ENCODE data around the gene OPA1.

DNA sequence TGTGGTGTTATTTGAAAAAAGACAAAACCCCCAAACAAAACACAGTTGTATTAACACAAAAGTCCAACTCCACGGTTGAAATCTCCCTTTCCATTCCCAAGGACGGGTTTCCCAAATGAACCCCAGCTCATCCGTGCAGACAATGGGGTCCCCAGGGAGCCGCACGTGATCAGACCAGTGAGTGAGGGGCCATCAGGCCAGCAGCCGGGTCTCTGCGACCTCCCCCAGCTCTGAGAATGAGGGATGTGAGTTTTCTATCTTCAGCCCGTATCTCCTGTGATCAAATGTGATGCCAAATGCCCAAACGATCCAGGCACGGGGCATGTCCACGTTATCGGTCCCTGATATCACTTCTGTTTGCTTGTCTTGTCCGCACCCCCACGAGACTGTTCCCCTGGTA lies 138.0 kb downstream of the OPA1 start:
- TF ChIP-seq, protein P1, sequence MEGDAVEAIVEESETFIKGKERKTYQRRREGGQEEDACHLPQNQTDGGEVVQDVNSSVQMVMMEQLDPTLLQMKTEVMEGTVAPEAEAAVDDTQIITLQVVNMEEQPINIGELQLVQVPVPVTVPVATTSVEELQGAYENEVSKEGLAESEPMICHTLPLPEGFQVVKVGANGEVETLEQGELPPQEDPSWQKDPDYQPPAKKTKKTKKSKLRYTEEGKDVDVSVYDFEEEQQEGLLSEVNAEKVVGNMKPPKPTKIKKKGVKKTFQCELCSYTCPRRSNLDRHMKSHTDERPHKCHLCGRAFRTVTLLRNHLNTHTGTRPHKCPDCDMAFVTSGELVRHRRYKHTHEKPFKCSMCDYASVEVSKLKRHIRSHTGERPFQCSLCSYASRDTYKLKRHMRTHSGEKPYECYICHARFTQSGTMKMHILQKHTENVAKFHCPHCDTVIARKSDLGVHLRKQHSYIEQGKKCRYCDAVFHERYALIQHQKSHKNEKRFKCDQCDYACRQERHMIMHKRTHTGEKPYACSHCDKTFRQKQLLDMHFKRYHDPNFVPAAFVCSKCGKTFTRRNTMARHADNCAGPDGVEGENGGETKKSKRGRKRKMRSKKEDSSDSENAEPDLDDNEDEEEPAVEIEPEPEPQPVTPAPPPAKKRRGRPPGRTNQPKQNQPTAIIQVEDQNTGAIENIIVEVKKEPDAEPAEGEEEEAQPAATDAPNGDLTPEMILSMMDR (IDR thresholded peaks at IDR 0.05), result no peak
- TF ChIP-seq POLR2AphosphoS5 (IDR thresholded peaks at IDR 0.05) (no peak), POLR2A (IDR thresholded peaks at IDR 0.05) (no peak)

All from sigmoid colon (tissue), 4 donors.